ENCODE results near the gene PDGFRB. TPM values are rescaled to one million over a fixed set of nuclear protein-coding genes. Genes with fewer than 3 reads are reported as not detected.

The PDGFRB gene
- polyA plus RNA-seq, 3 donors = 0.04 to 0.99 (median 0.20) TPM

DNA sequence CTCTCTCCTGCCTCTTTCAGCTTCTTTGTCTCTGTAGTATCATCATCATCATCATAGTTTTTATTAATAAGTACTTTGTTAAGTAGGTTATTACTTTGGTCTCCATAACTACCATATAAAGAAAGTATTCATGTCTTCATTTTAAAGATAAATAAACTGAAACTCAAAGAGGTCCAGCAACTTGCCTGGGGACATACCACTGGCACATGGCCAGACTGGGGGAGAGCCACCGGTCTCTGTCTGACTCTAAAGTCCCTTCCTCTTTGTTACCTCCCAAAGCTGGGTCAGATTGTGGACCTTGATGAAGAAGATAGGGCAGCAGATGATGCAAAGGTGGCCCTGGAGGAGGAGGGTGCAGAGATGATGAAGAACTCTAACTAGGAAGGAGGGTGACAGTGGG lies 19.4 kb upstream of the PDGFRB start:
- Histone ChIP-seq H3K9me3 (replicated peaks in 1 of 2; ENCODE audit: control insufficient read depth in 1 of 2, insufficient read depth in 1 of 2, low read length in 2 of 2) (no peaks in the 10 kb centered on the region), H3K4me2 (replicated peaks; ENCODE audit: extremely low read depth, low read length, poor library complexity, severe bottlenecking) (no peak overlapping the region), H3K4me3 (replicated peaks in 1 of 3; ENCODE audit: low read depth in 2 of 3, low read length in 3 of 3) (no peak overlapping the region), H4K20me1 (ENCODE audit: insufficient read depth, low read length) (no peaks in the 10 kb centered on the region), H3K27me3 (ENCODE audit: control insufficient read depth in 2 of 2, insufficient read depth in 2 of 2, low read length in 2 of 2) (peaks cover 4 to 9% of the 10 kb centered on the region in 2 donors), H2AFZ (ENCODE audit: insufficient read depth, low read depth, low read length, poor library complexity, severe bottlenecking) (no peak overlapping the region), H3K9ac (ENCODE audit: insufficient read depth, low read length, poor library complexity, severe bottlenecking) (no peak overlapping the region), H3K79me2 (ENCODE audit: insufficient read depth, low read length) (no peaks in the 10 kb centered on the region), H3K36me3 (replicated peaks in 1 of 2; ENCODE audit: control insufficient read depth in 1 of 2, insufficient read depth in 2 of 2, low read length in 2 of 2) (no peaks in the 10 kb centered on the region), H3K27ac (ENCODE audit: low read depth in 1 of 2, low read length in 2 of 2) (no peak overlapping the region), H3K4me1 (ENCODE audit: control insufficient read depth in 1 of 2, insufficient read depth in 2 of 2, low read length in 2 of 2) (no peaks in the 10 kb centered on the region)
- Mint-ChIP-seq H3K27me3 (ENCODE audit: low read depth in 3 of 3) (peaks cover 9 to 11% (median 10%) of the 10 kb centered on the region in 3 donors), H3K27ac (no peak overlapping the region), H3K4me3 (no peak overlapping the region), H3K4me1 (no peaks in the 10 kb centered on the region), H3K9me3 (peaks cover 0 to 2% (median 0%) of the 10 kb centered on the region in 7 donors), H3K36me3 (no peaks in the 10 kb centered on the region)
- TF ChIP-seq, protein P1, sequence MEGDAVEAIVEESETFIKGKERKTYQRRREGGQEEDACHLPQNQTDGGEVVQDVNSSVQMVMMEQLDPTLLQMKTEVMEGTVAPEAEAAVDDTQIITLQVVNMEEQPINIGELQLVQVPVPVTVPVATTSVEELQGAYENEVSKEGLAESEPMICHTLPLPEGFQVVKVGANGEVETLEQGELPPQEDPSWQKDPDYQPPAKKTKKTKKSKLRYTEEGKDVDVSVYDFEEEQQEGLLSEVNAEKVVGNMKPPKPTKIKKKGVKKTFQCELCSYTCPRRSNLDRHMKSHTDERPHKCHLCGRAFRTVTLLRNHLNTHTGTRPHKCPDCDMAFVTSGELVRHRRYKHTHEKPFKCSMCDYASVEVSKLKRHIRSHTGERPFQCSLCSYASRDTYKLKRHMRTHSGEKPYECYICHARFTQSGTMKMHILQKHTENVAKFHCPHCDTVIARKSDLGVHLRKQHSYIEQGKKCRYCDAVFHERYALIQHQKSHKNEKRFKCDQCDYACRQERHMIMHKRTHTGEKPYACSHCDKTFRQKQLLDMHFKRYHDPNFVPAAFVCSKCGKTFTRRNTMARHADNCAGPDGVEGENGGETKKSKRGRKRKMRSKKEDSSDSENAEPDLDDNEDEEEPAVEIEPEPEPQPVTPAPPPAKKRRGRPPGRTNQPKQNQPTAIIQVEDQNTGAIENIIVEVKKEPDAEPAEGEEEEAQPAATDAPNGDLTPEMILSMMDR (IDR thresholded peaks at IDR 0.05) = no peak
- WGBS (ENCODE audit: insufficient coverage) = no CpG with 5 or more reads among the region's 1 CpG
- intact Hi-C loops (cut with micrococcal nuclease) = no loop called here
- DNase-seq = no peak

DNA sequence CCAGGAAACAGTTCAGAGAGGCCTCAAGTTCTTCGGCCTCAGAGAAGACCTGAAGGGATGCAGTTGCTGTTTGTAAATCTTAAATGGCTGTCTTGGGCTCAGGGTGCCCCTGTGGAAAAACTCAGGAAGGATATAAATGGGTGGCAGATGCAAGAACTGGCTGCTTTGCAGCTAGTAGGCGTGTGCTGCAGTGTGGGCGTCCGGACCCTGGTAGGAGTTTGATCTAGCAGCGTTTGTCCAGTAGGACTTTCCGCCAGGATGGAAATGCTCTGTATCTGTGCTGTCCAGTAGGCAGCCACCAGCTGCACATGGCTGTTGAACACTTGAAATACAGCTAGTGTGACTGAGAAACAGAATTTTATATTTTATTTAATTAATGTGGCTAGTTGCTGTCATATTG lies 18.6 kb upstream of the PDGFRB start:
- H3K27ac ChIP-seq (ENCODE audit: low read depth in 1 of 2, low read length in 2 of 2) = no peak overlapping the region
- peaks cover 13 to 19% (median 15%) of the 10 kb centered on the region in 3 donors for H3K27me3 Mint-ChIP-seq (ENCODE audit: low read depth in 3 of 3)
- no peak overlapping the region for H3K4me3 ChIP-seq (replicated peaks in 1 of 3; ENCODE audit: low read depth in 2 of 3, low read length in 3 of 3)
- DNase-seq = no peak
- no peaks in the 10 kb centered on the region for H4K20me1 ChIP-seq (ENCODE audit: insufficient read depth, low read length)
- no peaks in the 10 kb centered on the region for H3K4me1 ChIP-seq (ENCODE audit: control insufficient read depth in 1 of 2, insufficient read depth in 2 of 2, low read length in 2 of 2)
- H3K36me3 Mint-ChIP-seq = no peaks in the 10 kb centered on the region
- TF ChIP-seq, protein P1 (IDR thresholded peaks at IDR 0.05) = no peak
- H3K36me3 ChIP-seq (replicated peaks in 1 of 2; ENCODE audit: control insufficient read depth in 1 of 2, insufficient read depth in 2 of 2, low read length in 2 of 2) = no peaks in the 10 kb centered on the region
- peaks cover 8 to 17% of the 10 kb centered on the region in 2 donors for H3K27me3 ChIP-seq (ENCODE audit: control insufficient read depth in 2 of 2, insufficient read depth in 2 of 2, low read length in 2 of 2)
- no peaks in the 10 kb centered on the region for H3K9me3 ChIP-seq (replicated peaks in 1 of 2; ENCODE audit: control insufficient read depth in 1 of 2, insufficient read depth in 1 of 2, low read length in 2 of 2)
- intact Hi-C loops (cut with micrococcal nuclease) = loop anchor here in 1 of 2 donors (5.0 kb wide), 1 partner anchor 42 kb away; no protein-coding TSS in a partner anchor
- H3K4me3 Mint-ChIP-seq = no peak overlapping the region
- H2AFZ ChIP-seq (ENCODE audit: insufficient read depth, low read depth, low read length, poor library complexity, severe bottlenecking) = no peak overlapping the region
- no peaks in the 10 kb centered on the region for H3K79me2 ChIP-seq (ENCODE audit: insufficient read depth, low read length)
- 93% methylated on average over 6 of the region's 6 CpGs for WGBS (ENCODE audit: insufficient coverage)
- H3K9ac ChIP-seq (ENCODE audit: insufficient read depth, low read length, poor library complexity, severe bottlenecking) = no peak overlapping the region
- H3K4me1 Mint-ChIP-seq = no peaks in the 10 kb centered on the region
- H3K4me2 ChIP-seq (replicated peaks; ENCODE audit: extremely low read depth, low read length, poor library complexity, severe bottlenecking) = no peak overlapping the region
- H3K9me3 Mint-ChIP-seq = peaks cover 0 to 2% (median 0%) of the 10 kb centered on the region in 7 donors
- no peak overlapping the region for H3K27ac Mint-ChIP-seq
